Activated T-helper 2 cell treated with anti-CD3 and anti-CD28 coated beads, Interferon-gamma antibody, Interleukin-2, Interleukin-4, amounts not matched to agents 10 μg/mL and 5 μg/mL and 100 μg/mL, durations not matched to agents 14 hours and 24 hours and 36 hours (primary cell): ENCODE data around the gene MAST4. TPM values are rescaled to one million over a fixed set of nuclear protein-coding genes. Genes with fewer than 3 reads are reported as not detected.

Source experiments
- DNase-seq: peaks from one replicate; pipeline ENCODE4 v3.0.0; 2021; ENCODE audit warnings: low spot score
- H3K27ac Mint-ChIP-seq: one replicate; pipeline ENCODE4 v1.8.0; 2021; ENCODE audit warnings: mixed read lengths
- H3K27me3 Mint-ChIP-seq: one replicate; pipeline ENCODE4 v1.8.0; 2021; ENCODE audit warnings: low read depth, mixed read lengths
- H3K36me3 Mint-ChIP-seq: one replicate; pipeline ENCODE4 v1.8.0; 2021; ENCODE audit warnings: low read depth, mixed read lengths
- H3K4me1 Mint-ChIP-seq: one replicate; pipeline ENCODE4 v1.8.0; 2021; ENCODE audit warnings: low read depth, mixed read lengths
- H3K4me3 Mint-ChIP-seq: one replicate; pipeline ENCODE4 v1.8.0; 2021; ENCODE audit warnings: low read depth, mild to moderate bottlenecking, moderate library complexity, mixed read lengths
- H3K9me3 Mint-ChIP-seq: one replicate; pipeline ENCODE4 v1.8.0; 2021; ENCODE audit warnings: mixed read lengths
- intact Hi-C: fragments of 100-400 bp; cut with micrococcal nuclease; formaldehyde crosslinking; loops from one replicate; pipeline ENCODE4 v1.15.1; 2023
- total RNA-seq: library from RNA; stranded (reverse); gene quantifications from 2 replicates; pipeline ENCODE4 v1.2.3, GENCODE V29; 2022

Gene MAST4
- total RNA-seq, 1 donor from 2014 or later, result 6.1 TPM

DNA sequence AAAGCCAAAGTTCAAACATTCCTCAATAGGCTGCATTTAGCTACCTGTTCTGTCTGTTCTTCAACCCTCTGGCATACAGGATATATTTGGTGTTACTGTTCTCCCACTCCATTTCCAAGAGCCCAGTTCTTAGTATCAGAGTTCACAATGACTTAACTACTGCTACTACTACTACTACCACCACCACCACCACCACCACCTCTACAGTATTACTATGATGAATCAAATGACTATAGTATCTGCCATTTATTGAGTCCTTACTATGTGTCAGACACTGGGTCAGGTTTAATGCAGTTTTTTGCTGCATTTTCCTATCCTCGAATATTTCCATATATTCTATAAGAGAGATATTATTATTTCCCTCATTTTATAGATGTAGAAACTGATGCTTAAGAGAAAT is 601.3 kb downstream of the MAST4 start:
- DNase-seq, result no peak
- intact Hi-C loops, result no loop called here
- no peak overlapping the region for H3K27ac Mint-ChIP-seq

DNA sequence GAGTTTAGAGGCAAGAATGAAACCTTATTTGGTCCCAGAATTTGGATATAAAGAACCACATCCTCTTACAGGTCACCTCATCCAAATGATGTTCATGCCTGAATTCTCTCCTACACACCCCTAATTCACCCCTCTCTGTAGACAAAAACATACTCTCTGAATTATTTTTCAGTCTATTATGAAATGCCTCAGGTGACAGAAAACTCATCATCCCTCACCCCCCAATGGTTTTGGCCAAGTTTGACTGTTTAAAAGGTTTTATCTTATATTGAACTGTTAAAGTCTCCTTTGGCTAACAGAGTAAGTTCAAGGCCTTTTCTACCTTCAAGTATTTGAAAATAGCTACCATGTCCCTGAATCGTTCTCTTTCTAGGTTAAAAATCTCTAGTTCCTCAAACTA is 602.7 kb downstream of the MAST4 start:
- no peak overlapping the region for H3K27ac Mint-ChIP-seq
- DNase-seq, result no peak
- intact Hi-C loops, result no loop called here
- H3K27me3 Mint-ChIP-seq, result no peaks in the 10 kb centered on the region
- peaks cover 32% of the 10 kb centered on the region for H3K9me3 Mint-ChIP-seq
- no peak overlapping the region for H3K4me3 Mint-ChIP-seq
- peaks cover 53% of the 10 kb centered on the region for H3K4me1 Mint-ChIP-seq
- peaks cover 32% of the 10 kb centered on the region for H3K36me3 Mint-ChIP-seq

More for the DNA sequence above, 601.3 kb downstream of the MAST4 start:
- Mint-ChIP-seq H3K4me3 (no peak overlapping the region), H3K27me3 (no peaks in the 10 kb centered on the region), H3K4me1 (peaks cover 47% of the 10 kb centered on the region), H3K9me3 (peaks cover 32% of the 10 kb centered on the region), H3K36me3 (peaks cover 29% of the 10 kb centered on the region)

DNA sequence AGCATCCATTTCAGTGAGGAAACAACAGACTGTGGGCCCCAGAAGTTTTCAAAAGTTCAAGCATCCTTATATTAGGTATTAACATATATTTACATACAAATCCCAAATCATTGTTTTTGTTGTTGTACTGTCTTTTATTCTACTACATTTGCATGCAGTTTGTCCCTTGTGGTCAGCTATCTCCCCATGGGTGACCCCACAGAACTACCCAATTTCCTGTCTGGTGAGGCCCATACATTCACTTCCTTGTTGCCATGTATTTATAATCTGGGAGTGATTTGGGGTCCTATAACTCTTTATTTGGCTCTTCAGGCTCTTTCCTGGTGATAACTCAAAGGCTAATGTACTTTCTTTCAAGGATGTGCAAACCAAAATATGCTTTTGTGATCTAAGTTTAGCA is 603.7 kb downstream of the MAST4 start:
- peak overlapping the region; percentile 15 for H3K27ac Mint-ChIP-seq

DNA sequence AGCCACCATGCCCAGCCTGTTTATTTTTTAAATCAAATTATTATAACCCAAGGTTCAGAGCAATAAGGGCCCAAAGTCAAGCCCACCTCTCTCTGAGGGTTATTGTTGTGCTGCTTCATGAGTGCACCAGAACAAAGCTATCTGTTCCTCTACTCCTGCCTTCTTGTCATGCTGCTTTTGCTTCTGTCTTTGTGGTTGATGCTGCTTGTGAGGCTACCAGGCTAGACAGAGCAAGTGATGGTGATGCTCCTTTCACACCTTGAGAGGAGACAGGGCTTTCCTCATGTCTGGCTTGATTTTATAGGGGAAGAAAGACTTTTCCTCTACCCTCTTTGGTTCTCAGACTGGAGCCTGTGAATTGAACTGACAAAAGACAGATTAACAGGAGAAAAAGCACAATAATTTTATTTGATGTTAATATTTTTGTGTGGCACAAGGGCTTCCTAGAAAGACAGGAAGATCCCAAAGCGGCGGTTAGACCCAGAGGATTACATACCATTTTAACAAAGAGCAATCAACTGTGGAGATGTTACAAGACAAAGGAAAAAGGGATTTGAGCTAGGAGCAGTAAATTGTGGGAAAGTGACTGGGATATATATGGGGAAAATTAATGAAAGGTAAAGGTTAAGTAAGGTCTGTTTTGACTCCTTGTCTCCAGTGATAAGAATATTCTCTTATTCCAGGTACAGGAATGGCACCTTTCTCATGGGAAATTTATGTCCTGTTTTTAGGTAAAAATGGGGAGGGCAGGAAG is 604.8 kb downstream of the MAST4 start:
- Mint-ChIP-seq H3K27me3 (no peaks in the 10 kb centered on the region), H3K27ac (no peak overlapping the region), H3K9me3 (peaks cover 32% of the 10 kb centered on the region), H3K4me1 (peaks cover 71% of the 10 kb centered on the region), H3K36me3 (peaks cover 40% of the 10 kb centered on the region), H3K4me3 (no peak overlapping the region)
- intact Hi-C loops, result loop anchor here (5.0 to 10.0 kb wide), 2 partner anchors 1054 to 1479 kb away; partner anchors contain the start of genes NLN and SGTB
- no peak for DNase-seq

More for the DNA sequence above, 603.7 kb downstream of the MAST4 start:
- Mint-ChIP-seq H3K4me3 (no peak overlapping the region), H3K27me3 (no peaks in the 10 kb centered on the region), H3K36me3 (peaks cover 35% of the 10 kb centered on the region), H3K4me1 (peaks cover 62% of the 10 kb centered on the region), H3K9me3 (peaks cover 32% of the 10 kb centered on the region)
- DNase-seq, result no peak
- intact Hi-C loops, result loop anchor here (5.0 to 10.0 kb wide), 2 partner anchors 1055 to 1478 kb away; partner anchors contain the start of genes NLN and SGTB

DNA sequence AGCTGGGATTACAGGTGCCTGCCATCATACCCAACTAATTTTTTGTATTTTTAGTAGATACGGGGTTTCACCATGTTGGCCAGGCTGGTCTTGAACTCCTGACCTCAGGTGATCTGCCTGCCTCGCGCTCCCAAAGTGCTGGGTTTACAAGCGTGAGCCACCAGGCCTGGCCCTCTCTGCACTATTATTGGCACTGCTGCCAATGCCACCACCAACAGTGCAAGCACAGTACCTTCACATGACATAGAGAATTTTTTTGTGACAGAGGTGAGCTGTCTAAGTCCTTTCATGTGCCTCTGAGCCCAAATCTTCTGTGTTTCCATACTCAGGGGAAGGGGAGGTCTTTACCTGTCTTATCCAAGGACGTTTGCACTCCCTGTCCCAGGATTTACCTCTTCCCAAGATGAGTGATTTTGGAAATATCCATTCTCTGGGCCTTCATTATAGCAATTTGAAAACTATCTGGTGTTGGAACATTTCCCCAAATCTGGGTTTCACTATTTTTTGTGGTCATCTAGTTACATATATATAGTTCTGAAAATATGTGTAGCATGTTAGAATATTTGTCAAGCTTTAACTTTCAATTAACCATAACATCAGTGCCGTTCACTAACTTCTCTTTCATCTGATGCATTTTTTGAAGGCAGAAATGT is 605.8 kb downstream of the MAST4 start:
- Mint-ChIP-seq H3K27me3 (no peaks in the 10 kb centered on the region), H3K9me3 (peaks cover 32% of the 10 kb centered on the region), H3K36me3 (peaks cover 40% of the 10 kb centered on the region), H3K4me1 (peaks cover 77% of the 10 kb centered on the region), H3K4me3 (no peak overlapping the region), H3K27ac (no peak overlapping the region)
- no peak for DNase-seq
- intact Hi-C loops, result loop anchor here (5.0 to 10.0 kb wide), 2 partner anchors 1053 to 1480 kb away; partner anchors contain the start of genes NLN and SGTB

DNA sequence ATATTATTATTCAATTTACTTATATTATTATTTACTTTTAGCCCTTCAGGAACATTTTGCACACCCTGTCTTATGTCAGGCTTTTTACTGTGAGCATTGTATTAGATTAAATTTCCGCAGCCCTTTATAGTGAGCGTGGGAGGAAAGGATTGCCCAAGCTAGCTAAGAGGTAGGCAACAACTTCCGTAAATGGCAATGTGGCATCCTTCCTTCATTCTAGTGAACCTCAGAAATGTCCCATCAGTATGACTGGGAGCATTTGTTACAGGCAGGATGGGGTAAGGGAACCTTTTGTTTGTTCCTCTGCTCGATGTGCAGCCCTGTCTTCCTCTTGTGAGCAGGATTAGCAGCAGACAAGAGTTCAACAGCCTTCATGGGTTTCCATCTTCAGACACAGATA is 606.6 kb downstream of the MAST4 start:
- intact Hi-C loops, result loop anchor here (5.0 to 10.0 kb wide), 2 partner anchors 1052 to 1481 kb away; partner anchors contain the start of genes NLN and SGTB
- Mint-ChIP-seq H3K4me1 (peaks cover 79% of the 10 kb centered on the region), H3K36me3 (peaks cover 38% of the 10 kb centered on the region), H3K27ac (peak overlapping the region; percentile 75), H3K4me3 (no peak overlapping the region), H3K9me3 (peaks cover 30% of the 10 kb centered on the region), H3K27me3 (no peaks in the 10 kb centered on the region)
- no peak for DNase-seq

DNA sequence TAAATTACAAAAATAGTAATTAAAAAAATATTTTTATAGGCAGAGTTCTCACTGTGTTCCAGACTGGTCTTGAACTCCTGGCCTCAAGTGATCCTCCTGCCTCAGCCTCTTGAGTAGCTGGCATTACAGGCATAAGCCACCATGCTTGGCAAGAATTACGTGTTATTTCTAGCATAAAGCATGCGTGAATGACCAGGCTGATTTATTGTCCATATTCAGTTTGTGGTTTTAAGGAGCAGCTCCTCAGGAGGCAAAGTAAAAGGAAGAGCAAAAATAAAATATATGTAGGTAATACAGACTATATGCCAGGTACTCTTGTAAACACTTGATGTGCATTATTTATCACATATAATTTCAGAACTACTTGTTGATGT is 607.5 kb downstream of the MAST4 start:
- H3K4me1 Mint-ChIP-seq, result peaks cover 77% of the 10 kb centered on the region
- intact Hi-C loops, result loop anchor here (2.0 to 10.0 kb wide), 3 partner anchors 17 to 1481 kb away; partner anchors contain the start of genes NLN and SGTB
- H3K4me3 Mint-ChIP-seq, result no peak overlapping the region
- no peak for DNase-seq
- peaks cover 35% of the 10 kb centered on the region for H3K36me3 Mint-ChIP-seq
- H3K27me3 Mint-ChIP-seq, result no peaks in the 10 kb centered on the region
- H3K27ac Mint-ChIP-seq, result peak overlapping the region; percentile 92
- peaks cover 23% of the 10 kb centered on the region for H3K9me3 Mint-ChIP-seq

DNA sequence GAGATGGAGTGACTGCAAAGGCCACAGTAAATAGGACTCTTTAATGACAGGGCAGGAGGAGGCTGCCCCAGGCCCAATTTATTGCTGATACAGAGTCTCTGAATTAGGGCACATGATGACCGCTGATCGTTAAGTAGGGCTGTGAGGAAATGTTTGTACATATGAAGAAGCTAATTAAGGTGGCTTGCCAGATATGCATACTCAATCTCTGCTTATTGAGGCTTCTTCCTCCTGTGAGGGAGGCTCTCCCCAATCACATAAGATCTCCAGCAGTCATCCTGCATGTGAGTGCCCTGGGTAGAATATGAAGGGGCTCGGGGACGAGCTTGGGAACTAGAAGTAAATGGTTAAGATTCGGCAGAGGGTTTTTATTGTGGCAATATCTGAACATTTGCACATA is 608.6 kb downstream of the MAST4 start:
- intact Hi-C loops, result loop anchor here (2.0 to 10.0 kb wide), 6 partner anchors 18 to 1483 kb away; partner anchors contain the start of genes NLN and SGTB
- peaks cover 77% of the 10 kb centered on the region for H3K4me1 Mint-ChIP-seq
- peak overlapping the region; percentile 92 for H3K27ac Mint-ChIP-seq
- no peaks in the 10 kb centered on the region for H3K27me3 Mint-ChIP-seq
- no peak for DNase-seq
- H3K36me3 Mint-ChIP-seq, result peaks cover 24% of the 10 kb centered on the region
- peaks cover 12% of the 10 kb centered on the region for H3K9me3 Mint-ChIP-seq
- H3K4me3 Mint-ChIP-seq, result no peak overlapping the region

DNA sequence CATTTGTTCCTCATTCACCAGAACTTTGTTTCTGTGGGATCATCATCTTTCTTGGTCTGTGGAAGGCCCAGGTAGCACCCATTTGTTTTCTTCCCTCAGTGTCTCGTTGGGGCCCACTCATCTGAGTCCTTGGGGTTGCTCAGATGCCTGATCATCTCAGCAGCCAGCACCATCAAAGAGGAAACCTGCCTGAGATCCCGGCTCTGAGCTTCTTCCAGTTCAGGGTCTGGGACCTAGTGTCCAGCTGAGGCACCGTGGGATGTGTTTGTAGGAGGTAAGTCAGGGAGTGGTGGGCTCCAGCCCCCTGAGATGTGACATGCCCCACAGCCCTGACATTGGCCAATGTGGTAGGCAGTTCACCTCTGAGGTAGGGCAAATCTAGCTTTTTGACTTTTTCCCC is 609.8 kb downstream of the MAST4 start:
- Mint-ChIP-seq H3K27me3 (no peaks in the 10 kb centered on the region), H3K4me1 (peaks cover 74% of the 10 kb centered on the region), H3K27ac (peak overlapping the region; percentile 92), H3K36me3 (peaks cover 19% of the 10 kb centered on the region), H3K4me3 (peak overlapping the region; percentile 33), H3K9me3 (peaks cover 7% of the 10 kb centered on the region)
- intact Hi-C loops, result loop anchor here (2.0 to 10.0 kb wide), 6 partner anchors 19 to 1076 kb away; no protein-coding TSS in a partner anchor
- no peak for DNase-seq

DNA sequence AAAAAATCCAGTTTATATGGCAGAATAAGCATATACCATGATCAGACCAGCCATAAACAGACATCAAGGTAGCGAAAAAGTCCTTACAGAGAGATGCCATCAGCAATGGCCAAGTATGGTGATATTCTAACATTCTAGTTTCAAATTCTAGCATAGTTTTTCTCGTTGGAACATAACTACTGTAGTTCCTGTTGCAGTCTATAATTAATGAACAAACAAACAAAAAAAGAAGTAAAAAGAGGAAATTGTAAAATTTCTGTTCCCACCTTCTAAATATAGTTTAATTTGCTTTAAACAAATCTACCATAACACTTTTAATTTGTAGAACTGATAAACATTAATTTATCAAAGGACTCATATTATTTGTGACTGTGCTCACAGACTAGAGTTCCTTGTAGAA is 610.3 kb downstream of the MAST4 start:
- H3K9me3 Mint-ChIP-seq, result peaks cover 3% of the 10 kb centered on the region
- intact Hi-C loops, result loop anchor here (2.0 to 10.0 kb wide), 5 partner anchors 202 to 1076 kb away; no protein-coding TSS in a partner anchor

DNA sequence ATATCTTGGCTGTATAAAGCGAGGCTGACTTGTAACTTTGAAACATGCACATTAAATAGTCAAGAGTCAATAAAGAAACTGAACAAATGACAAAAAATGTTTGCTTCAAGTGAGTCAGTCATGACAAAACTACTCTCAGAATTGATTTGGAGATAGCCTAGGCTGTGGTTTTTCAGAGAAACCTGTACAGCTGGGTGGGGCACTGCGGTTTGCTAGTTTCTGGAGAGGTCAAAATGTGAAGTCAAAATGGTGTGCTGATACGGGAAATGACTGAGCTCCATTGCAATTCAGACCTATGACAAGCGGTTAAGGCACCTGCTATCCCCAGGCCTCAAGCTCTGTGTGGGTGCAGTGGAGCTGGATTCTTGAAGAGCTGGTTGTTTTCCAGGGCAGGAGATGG is 610.7 kb downstream of the MAST4 start:
- Mint-ChIP-seq H3K36me3 (peaks cover 11% of the 10 kb centered on the region), H3K27ac (peak overlapping the region; percentile 92), H3K27me3 (no peaks in the 10 kb centered on the region), H3K4me1 (peaks cover 70% of the 10 kb centered on the region), H3K9me3 (no peaks in the 10 kb centered on the region), H3K4me3 (no peak overlapping the region)
- intact Hi-C loops, result loop anchor here (1.0 to 10.0 kb wide), 6 partner anchors 9 to 1075 kb away; no protein-coding TSS in a partner anchor
- peak; percentile 92 for DNase-seq

More for the DNA sequence above, 610.3 kb downstream of the MAST4 start:
- Mint-ChIP-seq H3K4me1 (peaks cover 71% of the 10 kb centered on the region), H3K27me3 (no peaks in the 10 kb centered on the region), H3K4me3 (peak overlapping the region; percentile 33), H3K27ac (peak overlapping the region; percentile 92), H3K36me3 (peaks cover 14% of the 10 kb centered on the region)
- DNase-seq, result no peak

DNA sequence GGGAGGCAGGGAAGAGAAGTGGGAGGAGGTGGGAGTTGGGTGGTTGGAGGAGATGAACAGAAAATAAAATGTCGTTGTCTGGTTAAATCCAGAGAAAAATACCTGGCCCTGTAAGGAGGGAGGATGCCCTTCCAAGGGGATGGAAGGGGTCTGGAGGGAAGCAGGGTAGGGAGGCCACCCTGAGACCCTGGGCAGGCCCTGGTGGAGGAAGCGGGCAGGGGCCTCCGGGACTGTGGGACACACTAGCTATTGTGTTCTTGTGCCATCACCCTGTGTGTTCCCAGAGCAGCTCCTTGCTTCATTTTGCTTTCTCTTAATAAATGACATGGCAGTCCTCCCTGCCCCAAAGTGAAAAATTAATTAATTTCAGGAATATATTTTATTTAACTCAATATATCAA is 612.2 kb downstream of the MAST4 start:
- Mint-ChIP-seq H3K4me3 (no peak overlapping the region), H3K9me3 (no peaks in the 10 kb centered on the region), H3K4me1 (peaks cover 62% of the 10 kb centered on the region), H3K36me3 (peaks cover 8% of the 10 kb centered on the region), H3K27ac (peak overlapping the region; percentile 92), H3K27me3 (no peaks in the 10 kb centered on the region)
- intact Hi-C loops, result loop anchor here (2.0 to 10.0 kb wide), 5 partner anchors 220 to 1074 kb away; no protein-coding TSS in a partner anchor
- DNase-seq, result no peak
